Retinal pigment epithelial cell (primary cell): ENCODE results near the gene TTC7B.

Experiments
- DNase-seq: peaks from one replicate; pipeline ENCODE4 v3.0.0-alpha.2; 2010; ENCODE audit warnings: low read depth
- H3K4me3 ChIP-seq: 2 replicates; pipeline ENCODE4 v1.5.1; 2011; ENCODE audit warnings: mild to moderate bottlenecking, low read length, control low read depth, moderate library complexity
- TF ChIP-seq, protein P1 (sequence below): conservative IDR thresholded peaks from 2 replicates; pipeline ENCODE4 v1.5.1; 2011; ENCODE audit warnings: low read depth, low read length, control low read depth, inconsistent platforms

The TTC7B gene

DNA sequence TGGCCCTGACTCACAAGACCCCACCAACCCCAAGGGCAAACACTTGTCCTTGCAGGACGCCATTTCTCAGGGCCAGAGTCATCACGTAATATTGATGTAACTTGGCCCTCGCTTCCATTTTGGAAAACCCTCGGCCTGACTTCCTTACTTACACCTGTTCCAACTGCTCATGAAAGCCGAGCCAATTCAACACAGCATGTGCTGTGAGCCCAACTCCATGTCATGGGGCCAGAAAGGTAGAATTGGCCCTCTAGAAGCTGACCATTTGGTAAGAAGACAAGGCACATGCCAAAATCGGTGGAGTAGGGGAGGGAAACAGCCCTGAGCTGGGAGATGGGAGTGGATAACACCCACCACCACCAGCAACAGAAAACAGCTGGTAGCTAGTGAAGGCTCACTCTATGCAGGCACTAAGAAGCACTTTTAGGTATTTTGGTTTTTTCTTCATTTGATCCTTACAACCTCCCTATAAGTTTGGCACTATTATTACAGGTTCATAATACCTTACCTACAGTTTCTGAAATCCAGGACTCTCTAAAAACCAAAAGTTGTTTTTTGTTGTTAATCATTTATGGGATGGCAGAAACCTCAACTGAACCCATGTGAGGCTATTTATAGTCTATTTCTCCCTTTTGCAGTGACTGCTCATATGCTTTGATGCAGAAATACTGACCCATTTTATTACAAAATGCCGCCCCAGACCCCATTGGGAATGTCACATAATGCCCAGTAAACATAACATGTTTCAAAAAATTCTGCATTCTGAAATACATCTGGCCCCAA is 6.5 kb downstream of the TTC7B start:
- no peak for DNase-seq
- no peak overlapping the region for H3K4me3 ChIP-seq
- TF ChIP-seq, protein P1, sequence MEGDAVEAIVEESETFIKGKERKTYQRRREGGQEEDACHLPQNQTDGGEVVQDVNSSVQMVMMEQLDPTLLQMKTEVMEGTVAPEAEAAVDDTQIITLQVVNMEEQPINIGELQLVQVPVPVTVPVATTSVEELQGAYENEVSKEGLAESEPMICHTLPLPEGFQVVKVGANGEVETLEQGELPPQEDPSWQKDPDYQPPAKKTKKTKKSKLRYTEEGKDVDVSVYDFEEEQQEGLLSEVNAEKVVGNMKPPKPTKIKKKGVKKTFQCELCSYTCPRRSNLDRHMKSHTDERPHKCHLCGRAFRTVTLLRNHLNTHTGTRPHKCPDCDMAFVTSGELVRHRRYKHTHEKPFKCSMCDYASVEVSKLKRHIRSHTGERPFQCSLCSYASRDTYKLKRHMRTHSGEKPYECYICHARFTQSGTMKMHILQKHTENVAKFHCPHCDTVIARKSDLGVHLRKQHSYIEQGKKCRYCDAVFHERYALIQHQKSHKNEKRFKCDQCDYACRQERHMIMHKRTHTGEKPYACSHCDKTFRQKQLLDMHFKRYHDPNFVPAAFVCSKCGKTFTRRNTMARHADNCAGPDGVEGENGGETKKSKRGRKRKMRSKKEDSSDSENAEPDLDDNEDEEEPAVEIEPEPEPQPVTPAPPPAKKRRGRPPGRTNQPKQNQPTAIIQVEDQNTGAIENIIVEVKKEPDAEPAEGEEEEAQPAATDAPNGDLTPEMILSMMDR, result no peak

DNA sequence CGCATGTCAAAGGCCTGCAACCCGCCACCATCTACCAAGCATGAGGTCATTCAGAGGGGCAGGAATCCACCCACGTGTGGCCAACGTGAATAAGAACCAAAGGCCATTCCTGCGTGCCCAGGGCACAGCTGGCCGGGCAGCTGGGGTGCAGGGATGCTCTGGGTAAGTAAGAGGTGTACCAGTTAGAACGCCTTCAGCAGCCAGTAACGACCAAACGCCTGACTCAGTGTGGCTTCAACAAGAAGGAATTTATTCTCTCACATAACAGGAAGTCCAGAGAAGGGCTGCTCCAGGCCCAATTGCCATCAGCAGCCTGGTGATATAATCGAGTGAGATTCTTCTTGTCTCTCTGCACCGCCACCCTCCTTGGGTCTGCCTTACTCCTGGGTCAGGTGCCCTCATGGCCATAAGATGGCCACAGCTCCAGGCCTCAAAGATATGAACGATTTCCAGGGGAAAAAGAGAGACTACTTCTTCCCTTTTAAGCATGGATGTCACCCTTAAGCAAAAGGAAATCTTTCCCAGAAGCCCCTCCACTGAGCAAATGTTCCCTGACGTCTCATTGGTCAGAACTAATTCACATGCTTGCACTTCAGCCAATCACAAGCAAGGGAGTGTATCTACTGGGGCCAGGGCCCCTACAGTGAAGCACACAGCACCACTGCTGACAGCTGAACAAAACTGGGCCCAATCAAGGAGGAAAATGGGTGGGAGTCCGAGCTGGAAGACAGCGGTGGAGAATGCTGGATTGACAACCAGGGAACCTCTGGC is 7.3 kb downstream of the TTC7B start:
- DNase-seq, result no peak
- TF ChIP-seq, protein P1, result no peak
- H3K4me3 ChIP-seq, result no peak overlapping the region

DNA sequence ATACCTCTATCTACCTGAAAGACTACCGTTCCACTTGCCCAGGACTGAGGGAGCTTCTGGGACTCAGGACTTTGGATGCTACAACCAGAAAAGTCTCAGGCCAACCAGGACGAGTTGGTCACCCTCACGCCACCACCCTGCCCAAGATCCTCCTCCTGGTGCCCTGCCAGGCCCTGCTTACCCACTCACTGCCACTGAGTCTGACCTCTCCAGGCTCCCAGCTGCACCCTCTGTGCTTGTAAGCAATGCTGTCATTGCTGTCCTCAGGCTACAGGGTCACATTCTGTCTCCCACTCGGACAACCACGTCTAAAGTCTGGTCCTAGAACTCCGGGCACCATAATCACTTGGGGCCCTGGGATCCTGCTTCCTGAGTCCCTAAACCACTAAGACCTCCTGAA is 9.2 kb downstream of the TTC7B start:
- H3K4me3 ChIP-seq, result no peak overlapping the region
- DNase-seq, result no peak
- TF ChIP-seq, protein P1, result no peak

DNA sequence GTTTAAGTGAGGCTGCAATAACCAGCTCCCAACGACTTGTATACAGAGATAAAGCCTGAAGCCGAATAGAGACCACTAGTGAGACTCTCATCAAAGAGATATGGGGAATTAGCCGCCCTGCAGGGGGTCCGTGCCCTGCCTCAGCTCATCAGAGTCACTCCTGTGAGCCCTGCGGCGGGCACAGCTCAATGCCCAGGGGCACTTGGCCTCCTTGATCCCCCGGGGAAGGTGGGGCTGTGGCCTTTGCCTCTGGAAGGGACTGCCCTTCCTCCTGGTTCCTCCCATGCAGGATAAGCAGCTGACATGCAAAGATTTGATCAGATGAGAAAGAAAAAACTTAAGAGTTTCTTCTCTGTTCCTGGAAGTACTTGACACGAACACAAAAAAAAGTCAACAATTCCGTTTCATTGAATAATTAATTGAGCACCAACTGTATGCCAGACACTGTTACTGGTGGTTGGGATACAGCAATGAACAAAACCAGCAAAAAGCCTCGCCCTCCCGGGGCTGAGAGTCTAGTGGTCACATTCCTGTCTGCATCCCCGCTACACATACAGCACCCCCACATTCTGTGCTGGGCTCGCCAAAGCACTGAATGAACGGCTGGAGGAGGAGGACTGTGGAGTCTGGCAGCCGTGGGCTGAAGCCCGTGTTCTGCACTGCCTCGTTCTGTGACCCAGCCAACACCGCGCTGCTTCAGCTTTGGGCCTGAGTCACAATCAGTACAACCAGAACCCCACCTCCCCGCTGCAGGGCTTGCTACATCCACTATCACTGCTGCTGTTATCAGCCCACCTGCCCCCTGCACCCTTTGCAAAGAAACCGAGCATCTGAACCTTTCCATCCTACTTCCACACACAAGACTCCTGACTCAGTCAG is 10.3 kb downstream of the TTC7B start:
- DNase-seq, result no peak
- H3K4me3 ChIP-seq, result no peak overlapping the region
- TF ChIP-seq, protein P1, result no peak

DNA sequence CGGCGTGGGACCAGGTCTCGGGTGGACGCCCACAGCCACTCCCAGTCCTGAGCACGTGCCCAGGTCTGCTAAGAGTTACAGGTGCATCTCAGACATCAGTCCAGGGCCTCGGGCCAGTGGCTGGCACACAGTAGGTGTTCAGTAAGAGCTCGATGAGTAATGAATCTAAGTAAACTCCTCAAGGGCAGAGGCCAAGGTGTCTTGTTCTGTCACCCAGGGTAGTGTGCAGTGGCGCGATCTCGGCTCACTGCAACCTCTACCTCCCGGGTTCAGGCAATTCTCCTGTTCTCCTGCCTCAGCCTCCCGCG is 11.2 kb downstream of the TTC7B start:
- no peak for DNase-seq
- no peak overlapping the region for H3K4me3 ChIP-seq
- TF ChIP-seq, protein P1, result no peak

DNA sequence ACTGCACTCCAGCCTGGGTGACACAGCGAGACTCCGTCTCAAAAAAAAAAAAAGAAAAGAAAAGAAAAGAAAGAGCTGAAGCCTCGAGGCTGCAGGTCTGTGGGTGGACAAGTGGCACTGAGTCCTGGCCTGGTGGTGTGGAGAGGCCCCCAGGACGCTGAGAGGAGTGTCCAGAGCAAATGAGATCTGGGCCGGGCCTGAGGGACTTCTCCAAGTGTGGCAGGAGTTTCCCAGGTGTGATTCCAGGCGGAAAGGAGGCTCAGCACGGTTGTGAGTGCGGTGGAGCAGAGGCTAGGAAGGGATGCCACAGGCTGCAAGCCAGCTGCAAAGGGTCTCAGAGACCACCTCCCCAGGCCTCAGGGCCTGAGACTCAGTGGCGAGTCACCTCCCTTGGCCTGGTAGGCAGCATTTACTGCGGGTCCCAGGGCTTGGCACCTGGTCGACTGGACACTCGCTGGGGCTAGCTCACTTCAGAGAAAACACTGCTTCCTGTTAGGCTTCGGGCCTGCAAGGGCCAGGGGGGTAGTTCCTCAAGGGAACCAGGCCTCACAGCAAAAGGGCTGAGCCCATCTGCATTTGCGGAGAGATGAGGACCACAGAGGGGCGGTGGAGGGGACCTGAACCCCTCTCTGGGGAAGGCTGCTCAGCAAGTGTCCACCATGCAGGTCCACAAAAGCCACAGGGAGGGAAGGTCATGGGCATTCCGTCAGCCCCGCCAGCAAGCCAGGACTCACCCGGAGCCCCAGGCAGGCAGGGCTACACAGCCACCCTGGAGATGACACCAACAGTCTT is 11.7 kb downstream of the TTC7B start:
- no peak overlapping the region for H3K4me3 ChIP-seq
- TF ChIP-seq, protein P1, result no peak
- DNase-seq, result no peak
